ENCODE results near the gene KIAA0930.

KIAA0930 gene

DNA sequence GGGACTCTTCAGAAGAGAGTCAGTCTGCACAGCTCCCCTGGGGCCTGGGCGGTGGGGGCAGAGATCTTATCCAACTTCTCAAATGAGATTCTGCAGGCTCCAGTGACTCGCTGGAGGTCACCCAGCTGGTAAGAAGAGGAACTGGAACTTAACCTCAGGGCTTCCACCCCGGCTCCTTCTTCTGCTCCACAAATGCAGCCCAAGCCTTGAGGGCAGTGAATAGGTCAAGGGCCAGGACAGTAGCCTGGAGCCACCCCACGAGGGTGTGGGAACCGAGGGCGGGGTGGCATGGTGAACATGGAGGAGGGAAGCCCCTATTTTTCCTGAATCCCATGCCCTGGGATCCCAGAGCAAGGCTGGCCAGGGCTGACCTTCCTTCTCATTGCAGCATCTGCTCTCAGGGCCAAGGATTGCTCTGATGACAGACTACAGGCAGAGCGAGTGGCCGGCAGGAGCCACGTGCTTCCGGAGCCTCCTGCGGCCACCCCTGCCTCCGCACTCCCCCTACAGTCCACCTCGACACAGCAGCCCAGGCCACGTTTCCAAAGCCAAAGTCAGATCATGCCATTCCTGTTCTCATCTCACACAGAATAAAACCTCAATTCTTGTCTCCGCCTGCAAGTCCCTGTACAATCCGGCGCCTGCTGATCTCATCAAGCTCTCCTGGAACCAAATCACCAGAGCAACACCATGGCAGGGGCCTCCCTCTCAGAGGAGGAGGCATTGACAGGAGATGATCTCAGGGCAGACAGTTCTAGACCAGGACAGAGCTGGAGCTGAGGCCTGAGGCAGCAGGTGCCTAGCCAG, 23.0 kb upstream of the KIAA0930 start:
- no peaks in the 10 kb centered on the region for H3F3A ChIP-seq (ENCODE audit: insufficient read depth, low read length)
- no peaks in the 10 kb centered on the region for H3K79me2 ChIP-seq (ENCODE audit: insufficient read depth, low read length)
- TF ChIP-seq EZH2 (IDR thresholded peaks at IDR 0.05; ENCODE audit: borderline replicate concordance, low read length) = no peak
- TF ChIP-seq, protein P1, sequence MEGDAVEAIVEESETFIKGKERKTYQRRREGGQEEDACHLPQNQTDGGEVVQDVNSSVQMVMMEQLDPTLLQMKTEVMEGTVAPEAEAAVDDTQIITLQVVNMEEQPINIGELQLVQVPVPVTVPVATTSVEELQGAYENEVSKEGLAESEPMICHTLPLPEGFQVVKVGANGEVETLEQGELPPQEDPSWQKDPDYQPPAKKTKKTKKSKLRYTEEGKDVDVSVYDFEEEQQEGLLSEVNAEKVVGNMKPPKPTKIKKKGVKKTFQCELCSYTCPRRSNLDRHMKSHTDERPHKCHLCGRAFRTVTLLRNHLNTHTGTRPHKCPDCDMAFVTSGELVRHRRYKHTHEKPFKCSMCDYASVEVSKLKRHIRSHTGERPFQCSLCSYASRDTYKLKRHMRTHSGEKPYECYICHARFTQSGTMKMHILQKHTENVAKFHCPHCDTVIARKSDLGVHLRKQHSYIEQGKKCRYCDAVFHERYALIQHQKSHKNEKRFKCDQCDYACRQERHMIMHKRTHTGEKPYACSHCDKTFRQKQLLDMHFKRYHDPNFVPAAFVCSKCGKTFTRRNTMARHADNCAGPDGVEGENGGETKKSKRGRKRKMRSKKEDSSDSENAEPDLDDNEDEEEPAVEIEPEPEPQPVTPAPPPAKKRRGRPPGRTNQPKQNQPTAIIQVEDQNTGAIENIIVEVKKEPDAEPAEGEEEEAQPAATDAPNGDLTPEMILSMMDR (IDR thresholded peaks at IDR 0.05; ENCODE audit: low read length) = peak; percentile 51; the same call in 1 of the 2 replicates
- no peaks in the 10 kb centered on the region for H3K36me3 ChIP-seq (ENCODE audit: insufficient read depth, low read length)
- H3K27ac ChIP-seq (ENCODE audit: low read depth, low read length, poor library complexity, severe bottlenecking) = peak overlapping the region; percentile 25
- H3K27me3 ChIP-seq (ENCODE audit: insufficient read depth, low read length) = peaks cover 17% of the 10 kb centered on the region; the same call in 1 of the 2 replicates
- H3K9me2 ChIP-seq (ENCODE audit: low read depth, low read length) = no peaks in the 10 kb centered on the region
- peaks cover 30% of the 10 kb centered on the region for H3K4me1 ChIP-seq (ENCODE audit: insufficient read depth, low read length, severe bottlenecking)
- no peak overlapping the region for H3K4me3 ChIP-seq (ENCODE audit: low read depth, low read length, poor library complexity, severe bottlenecking)
- no peaks in the 10 kb centered on the region for H3K9me3 ChIP-seq (ENCODE audit: low read length)
- H3K4me2 ChIP-seq (ENCODE audit: low read length) = peak overlapping the region; percentile 4; the same call in 1 of the 2 replicates
- no peaks in the 10 kb centered on the region for H4K20me1 ChIP-seq (ENCODE audit: insufficient read depth, low read length)
- no peak overlapping the region for H2AFZ ChIP-seq (ENCODE audit: low read length)
- H3K9ac ChIP-seq (ENCODE audit: low read length) = no peak overlapping the region

DNA sequence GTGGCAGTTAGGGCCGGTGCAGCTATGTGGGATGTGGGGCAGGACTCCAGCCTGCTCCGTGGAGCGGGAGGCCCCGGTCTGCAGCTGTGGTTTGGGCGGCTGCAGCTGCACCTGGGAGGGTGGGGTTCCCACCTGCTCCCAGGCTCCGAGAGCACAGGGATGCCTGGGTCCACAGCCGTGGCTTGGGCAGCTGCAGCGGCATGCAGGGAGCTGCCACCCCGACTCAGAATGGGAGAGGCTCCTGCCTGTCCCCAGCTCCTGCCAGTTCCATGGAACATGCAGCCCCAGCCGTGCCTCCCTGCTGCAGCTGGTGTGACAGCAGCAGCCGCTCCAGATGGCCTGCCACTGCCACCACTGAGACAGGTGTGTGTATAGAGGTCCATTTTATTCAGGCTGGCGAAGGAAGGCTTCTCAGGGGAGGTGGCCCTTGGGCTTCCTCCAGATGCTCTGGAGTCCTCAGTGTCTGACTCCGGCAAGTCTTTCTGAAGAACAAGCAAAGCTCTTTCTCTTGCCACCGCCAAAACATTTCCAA, 22.3 kb upstream of the KIAA0930 start:
- peaks cover 29% of the 10 kb centered on the region for H3K4me1 ChIP-seq (ENCODE audit: insufficient read depth, low read length, severe bottlenecking)
- H3K9me3 ChIP-seq (ENCODE audit: low read length) = no peaks in the 10 kb centered on the region
- no peaks in the 10 kb centered on the region for H3F3A ChIP-seq (ENCODE audit: insufficient read depth, low read length)
- H3K4me3 ChIP-seq (ENCODE audit: low read depth, low read length, poor library complexity, severe bottlenecking) = no peak overlapping the region
- TF ChIP-seq, protein P1 (IDR thresholded peaks at IDR 0.05; ENCODE audit: low read length) = no peak
- no peak for TF ChIP-seq EZH2 (IDR thresholded peaks at IDR 0.05; ENCODE audit: borderline replicate concordance, low read length)
- peak overlapping the region; percentile 25 for H3K27ac ChIP-seq (ENCODE audit: low read depth, low read length, poor library complexity, severe bottlenecking)
- H3K9ac ChIP-seq (ENCODE audit: low read length) = no peak overlapping the region
- H3K27me3 ChIP-seq (ENCODE audit: insufficient read depth, low read length) = peaks cover 17% of the 10 kb centered on the region; the same call in 1 of the 2 replicates
- H3K9me2 ChIP-seq (ENCODE audit: low read depth, low read length) = no peaks in the 10 kb centered on the region
- H2AFZ ChIP-seq (ENCODE audit: low read length) = no peak overlapping the region
- H3K79me2 ChIP-seq (ENCODE audit: insufficient read depth, low read length) = no peaks in the 10 kb centered on the region
- H3K4me2 ChIP-seq (ENCODE audit: low read length) = peak overlapping the region; percentile 4; the same call in 1 of the 2 replicates
- H3K36me3 ChIP-seq (ENCODE audit: insufficient read depth, low read length) = no peaks in the 10 kb centered on the region; the same call in 1 of the 2 replicates
- no peaks in the 10 kb centered on the region for H4K20me1 ChIP-seq (ENCODE audit: insufficient read depth, low read length)

DNA sequence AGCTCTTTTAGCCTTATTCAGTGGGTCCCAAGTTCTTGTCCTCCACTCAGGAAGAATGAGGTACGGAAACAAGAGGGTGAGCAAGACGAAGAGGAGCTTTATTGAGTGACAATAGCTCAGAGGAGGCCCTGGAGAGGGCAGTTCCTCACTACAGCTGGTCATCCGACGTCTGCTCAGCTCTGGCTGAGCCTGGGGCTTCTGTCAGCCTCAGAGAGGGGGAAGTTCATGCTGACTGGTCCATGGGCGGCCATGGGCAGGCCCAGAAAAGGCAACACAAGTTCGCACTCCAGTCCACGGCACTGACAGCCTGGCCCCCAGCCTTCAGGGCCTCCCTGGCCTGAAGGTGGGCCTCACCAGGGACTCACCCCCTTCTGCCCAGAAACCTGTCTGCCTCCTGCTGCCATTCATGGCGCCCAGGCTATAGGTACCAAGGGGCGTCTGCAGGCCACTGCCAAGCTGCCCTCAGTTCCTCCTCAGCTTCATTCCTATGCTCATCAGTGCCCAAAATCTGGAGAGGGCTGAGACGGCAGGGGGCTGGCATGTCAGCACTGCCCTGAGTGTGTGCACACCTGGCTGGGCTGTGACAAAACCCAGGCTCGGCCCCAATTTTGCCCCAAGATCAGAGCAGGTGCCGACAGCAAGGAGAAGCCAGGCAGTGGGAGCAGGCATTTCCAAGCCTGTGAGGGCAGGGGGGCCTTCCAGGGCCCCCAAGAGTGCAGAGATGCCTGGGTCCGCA, 21.7 kb upstream of the KIAA0930 start:
- Histone ChIP-seq H3K9ac (ENCODE audit: low read length) (no peak overlapping the region), H3K79me2 (ENCODE audit: insufficient read depth, low read length) (no peaks in the 10 kb centered on the region), H4K20me1 (ENCODE audit: insufficient read depth, low read length) (no peaks in the 10 kb centered on the region), H3K27ac (ENCODE audit: low read depth, low read length, poor library complexity, severe bottlenecking) (no peak overlapping the region), H2AFZ (ENCODE audit: low read length) (no peak overlapping the region), H3K27me3 (ENCODE audit: insufficient read depth, low read length) (peaks cover 21% of the 10 kb centered on the region; the same call in 1 of the 2 replicates), H3K9me2 (ENCODE audit: low read depth, low read length) (no peaks in the 10 kb centered on the region), H3K4me1 (ENCODE audit: insufficient read depth, low read length, severe bottlenecking) (peaks cover 29% of the 10 kb centered on the region), H3K9me3 (ENCODE audit: low read length) (no peaks in the 10 kb centered on the region), H3K4me3 (ENCODE audit: low read depth, low read length, poor library complexity, severe bottlenecking) (no peak overlapping the region), H3F3A (ENCODE audit: insufficient read depth, low read length) (no peaks in the 10 kb centered on the region), H3K4me2 (ENCODE audit: low read length) (peak overlapping the region; percentile 4; the same call in 1 of the 2 replicates), H3K36me3 (ENCODE audit: insufficient read depth, low read length) (no peaks in the 10 kb centered on the region; the same call in 1 of the 2 replicates)
- TF ChIP-seq, protein P1 (IDR thresholded peaks at IDR 0.05; ENCODE audit: low read length) = no peak
- TF ChIP-seq EZH2 (IDR thresholded peaks at IDR 0.05; ENCODE audit: borderline replicate concordance, low read length) = no peak
